ENCODE results near the gene TCERG1L.

DNA sequence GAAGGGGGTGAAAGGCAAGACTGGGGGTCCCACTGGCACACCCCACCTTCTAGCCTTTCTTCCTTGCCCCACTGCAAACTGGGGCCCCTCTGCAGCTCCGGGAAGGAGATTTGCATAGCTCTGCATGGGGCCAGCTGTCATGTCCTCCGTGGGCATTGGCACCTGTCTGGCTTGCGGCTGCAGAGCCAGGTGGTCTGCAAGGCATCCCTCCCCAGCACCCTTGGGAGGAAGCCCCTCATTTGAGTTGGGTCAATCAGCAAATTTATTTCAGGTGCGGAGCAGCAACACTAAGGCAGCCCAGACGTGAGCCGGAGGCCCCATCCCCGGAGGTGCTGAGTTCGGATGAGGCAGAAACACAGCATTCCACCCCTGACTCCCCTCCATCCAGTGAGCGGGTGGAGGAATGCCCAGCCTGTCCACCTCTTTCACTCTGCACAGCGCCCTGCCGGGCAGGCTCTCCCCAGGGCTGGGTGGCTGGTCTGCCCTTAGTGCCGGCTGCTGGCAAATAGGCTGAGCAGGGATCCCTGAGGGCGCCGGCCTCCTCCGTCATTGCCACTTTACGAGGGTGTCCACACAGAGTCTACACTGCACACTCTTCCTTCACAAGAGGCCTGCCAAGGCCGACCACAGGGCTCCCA is 143.2 kb downstream of the TCERG1L start:
- TF ChIP-seq RAD21 (IDR thresholded peaks at IDR 0.05; ENCODE audit: low read depth) (no peak), TAF1 (IDR thresholded peaks at IDR 0.05; ENCODE audit: low read depth) (no peak), YY1 (IDR thresholded peaks at IDR 0.05; ENCODE audit: low read depth) (no peak), CREB1 (IDR thresholded peaks at IDR 0.05; ENCODE audit: low read depth) (no peak), CEBPB (IDR thresholded peaks at IDR 0.05) (no peak), FOXM1 (IDR thresholded peaks at IDR 0.05; ENCODE audit: borderline replicate concordance, low read depth) (no peak), EP300 (IDR thresholded peaks at IDR 0.05; ENCODE audit: borderline replicate concordance) (no peak)
- TF ChIP-seq, protein P1, sequence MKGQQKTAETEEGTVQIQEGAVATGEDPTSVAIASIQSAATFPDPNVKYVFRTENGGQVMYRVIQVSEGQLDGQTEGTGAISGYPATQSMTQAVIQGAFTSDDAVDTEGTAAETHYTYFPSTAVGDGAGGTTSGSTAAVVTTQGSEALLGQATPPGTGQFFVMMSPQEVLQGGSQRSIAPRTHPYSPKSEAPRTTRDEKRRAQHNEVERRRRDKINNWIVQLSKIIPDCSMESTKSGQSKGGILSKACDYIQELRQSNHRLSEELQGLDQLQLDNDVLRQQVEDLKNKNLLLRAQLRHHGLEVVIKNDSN (IDR thresholded peaks at IDR 0.05) = no peak
